WTC11 (cell line): ENCODE data around the gene GRN. TPM values are rescaled to one million over a fixed set of nuclear protein-coding genes. Genes with fewer than 3 reads are reported as not detected.

ENCODE experiments used
- ATAC-seq: fragments of 200-7000 bp; cut with Tn5 transposase; 2 replicates; pipeline ENCODE4 v1.10.0; 2021; ENCODE audit warnings: mild to moderate bottlenecking, moderate library complexity
- CTCF ChIA-PET: fragments of 300-600 bp; sonication (Branson Sonifier 250); formaldehyde crosslinking; loops from one replicate; lab custom pipeline; 2021; ENCODE audit warnings: antibody characterized with exemption; lab: Charles Lee
- POLR2A ChIA-PET: fragments of 350-600 bp; sonication (Branson Sonifier 250); formaldehyde crosslinking; loops from one replicate; lab custom pipeline; 2021; ENCODE audit warnings: antibody characterized with exemption; lab: Charles Lee
- DNase-seq: peaks from one replicate; pipeline ENCODE4 v3.0.0; 2021; ENCODE audit warnings: low spot score
- H3K27ac Mint-ChIP-seq: 2 replicates; pipeline ENCODE4 v1.8.0; 2021; ENCODE audit warnings: mixed read lengths
- H3K27me3 Mint-ChIP-seq: 2 replicates; pipeline ENCODE4 v1.8.0; 2021; ENCODE audit warnings: low read depth, mild to moderate bottlenecking, moderate library complexity, mixed read lengths
- H3K36me3 Mint-ChIP-seq: 2 replicates; pipeline ENCODE4 v1.8.0; 2021; ENCODE audit warnings: mixed read lengths
- H3K4me1 Mint-ChIP-seq: 2 replicates; pipeline ENCODE4 v1.8.0; 2022; ENCODE audit warnings: mixed read lengths
- H3K4me3 Mint-ChIP-seq: 2 replicates; pipeline ENCODE4 v1.8.0; 2021; ENCODE audit warnings: mild to moderate bottlenecking, moderate library complexity, mixed read lengths
- H3K9me3 Mint-ChIP-seq: 2 replicates; pipeline ENCODE4 v1.8.0; 2021; ENCODE audit warnings: mixed read lengths
- ERG ChIP-seq: fragments of 250-450 bp; sonication (Bioruptor Pico); IDR thresholded peaks from 2 replicates; pipeline ENCODE4 v1.8.0; 2021; ENCODE audit warnings: mild to moderate bottlenecking
- ESRRA ChIP-seq: sonication (generic); formaldehyde crosslinking; IDR thresholded peaks from 2 replicates; pipeline ENCODE4 v1.8.1; 2022; ENCODE audit warnings: mild to moderate bottlenecking, missing genetic modification reagents, borderline replicate concordance
- ETV6 ChIP-seq: sonication (generic); formaldehyde crosslinking; IDR thresholded peaks from 2 replicates; pipeline ENCODE4 v1.8.1; 2022; ENCODE audit warnings: mild to moderate bottlenecking, missing genetic modification reagents
- GTF2I ChIP-seq: fragments of 250-450 bp; sonication (Bioruptor Pico); conservative IDR thresholded peaks from 2 replicates; pipeline ENCODE4 v1.4.0; 2021; ENCODE audit warnings: mild to moderate bottlenecking
- HMGXB4 ChIP-seq: sonication (generic); formaldehyde crosslinking; IDR thresholded peaks from 2 replicates; pipeline ENCODE4 v1.8.1; 2023; ENCODE audit warnings: mild to moderate bottlenecking, moderate library complexity, missing genetic modification reagents
- JAZF1 ChIP-seq: fragments of 250-450 bp; sonication (Bioruptor Pico); IDR thresholded peaks from 2 replicates; pipeline ENCODE4 v1.9.0; 2021; ENCODE audit warnings: moderate library complexity, mild to moderate bottlenecking, inconsistent platforms
- SMAD3 ChIP-seq: sonication (generic); formaldehyde crosslinking; IDR thresholded peaks from 2 replicates; pipeline ENCODE4 v1.8.0; 2022; ENCODE audit warnings: missing genetic modification reagents, mild to moderate bottlenecking, borderline replicate concordance
- ZBTB43 ChIP-seq: sonication (generic); formaldehyde crosslinking; IDR thresholded peaks from 2 replicates; pipeline ENCODE4 v1.8.1; 2023; ENCODE audit warnings: mild to moderate bottlenecking, missing genetic modification reagents
- ZNF121 ChIP-seq: sonication (generic); formaldehyde crosslinking; IDR thresholded peaks from 2 replicates; pipeline ENCODE4 v1.8.0; 2023; ENCODE audit warnings: missing genetic modification reagents
- ZNF232 ChIP-seq: sonication (generic); formaldehyde crosslinking; IDR thresholded peaks from 2 replicates; pipeline ENCODE4 v1.8.0; 2022; ENCODE audit warnings: mild to moderate bottlenecking, missing genetic modification reagents
- ZNF263 ChIP-seq: sonication (generic); formaldehyde crosslinking; IDR thresholded peaks from 2 replicates; pipeline ENCODE4 v1.8.1; 2022; ENCODE audit warnings: low read depth, mild to moderate bottlenecking, moderate library complexity, missing genetic modification reagents
- ZNF671 ChIP-seq: fragments of 250-450 bp; sonication (Bioruptor Pico); IDR thresholded peaks from 2 replicates; pipeline ENCODE4 v1.8.0; 2021; ENCODE audit warnings: mild to moderate bottlenecking
- total RNA-seq: library from RNA; stranded (reverse); gene quantifications from 3 replicates; pipeline ENCODE4 v1.2.3, GENCODE V29; 2021
- TF ChIP-seq, protein P1 (sequence below): fragments of 200-600 bp; IDR thresholded peaks from 2 replicates; pipeline ENCODE4 v1.8.0; 2022; ENCODE audit warnings: antibody characterized with exemption
- TF ChIP-seq, protein P2 (sequence below): sonication (generic); formaldehyde crosslinking; IDR thresholded peaks from 2 replicates; pipeline ENCODE4 v1.8.1; 2023; ENCODE audit warnings: mild to moderate bottlenecking, missing genetic modification reagents, borderline replicate concordance
- TF ChIP-seq, protein P3 (sequence below): sonication (generic); formaldehyde crosslinking; IDR thresholded peaks from 2 replicates; pipeline ENCODE4 v1.8.0; 2023; ENCODE audit warnings: missing genetic modification reagents
- TF ChIP-seq, protein P4 (sequence below): sonication (generic); formaldehyde crosslinking; IDR thresholded peaks from 2 replicates; pipeline ENCODE4 v1.8.0; 2023; ENCODE audit warnings: missing genetic modification reagents, mild to moderate bottlenecking, borderline replicate concordance
- TF ChIP-seq, protein P5 (sequence below): sonication (generic); formaldehyde crosslinking; conservative IDR thresholded peaks from 2 replicates; pipeline ENCODE4 v1.8.1; 2023; ENCODE audit warnings: mild to moderate bottlenecking, low read depth, missing genetic modification reagents, moderate library complexity
- TF ChIP-seq, protein P6 (sequence below): sonication (generic); formaldehyde crosslinking; IDR thresholded peaks from 2 replicates; pipeline ENCODE4 v1.8.0; 2022; ENCODE audit warnings: mild to moderate bottlenecking, missing genetic modification reagents

GRN gene
- total RNA-seq, 1 experiment from 2014 or later = 177 TPM

DNA sequence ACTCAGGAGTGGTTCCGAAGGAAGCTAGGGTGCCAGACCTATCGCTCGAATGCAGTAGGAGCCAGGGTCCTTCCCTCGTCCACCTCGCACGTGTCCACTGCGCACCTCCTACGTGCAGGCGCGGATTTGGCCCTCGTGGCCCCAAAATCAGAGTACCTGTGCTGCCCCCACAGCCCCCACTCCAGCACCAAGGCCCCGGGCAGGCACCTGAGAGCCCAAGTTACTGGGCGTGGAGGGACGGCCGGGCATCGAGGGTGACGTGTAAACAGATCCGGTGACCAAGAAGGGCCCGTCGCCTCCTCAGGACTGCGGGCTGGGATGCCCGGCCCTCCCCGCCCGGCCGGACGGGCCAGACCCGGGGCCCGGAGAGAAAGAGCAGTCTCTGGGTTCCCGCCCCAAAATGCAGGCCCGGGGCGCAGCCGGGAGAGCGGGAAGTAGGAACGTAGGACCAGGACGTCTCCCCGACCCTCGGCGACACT is 21.0 kb upstream of the GRN start:
- ChIA-PET POLR2A (interaction anchor here (0.6 to 1.9 kb wide), 3 partner anchors 11 to 102 kb away, joined by 3 to 8 read pairs (median 6); no protein-coding TSS in a partner anchor), CTCF (interaction anchor here (0.6 to 3.1 kb wide), 12 partner anchors 8 to 120 kb away, joined by 3 to 33 read pairs (median 8); partner anchors contain the start of gene GRN)
- peaks cover 8% of the 10 kb centered on the region for H3K27me3 Mint-ChIP-seq
- peaks cover 13% of the 10 kb centered on the region for H3K4me1 Mint-ChIP-seq
- no peak for ATAC-seq
- no peak overlapping the region for H3K27ac Mint-ChIP-seq
- H3K4me3 Mint-ChIP-seq = peak overlapping the region; percentile 84
- no peaks in the 10 kb centered on the region for H3K9me3 Mint-ChIP-seq
- no peak for DNase-seq
- H3K36me3 Mint-ChIP-seq = peaks cover 17% of the 10 kb centered on the region
- no peak for TF ChIP-seq ERG (CRISPR knock-in tag)
- no peak; the same call in 1 of the 2 replicates for TF ChIP-seq ESRRA (CRISPR knock-in tag)
- no peak for TF ChIP-seq JAZF1 (CRISPR knock-in tag)
- TF ChIP-seq ZNF232 (CRISPR knock-in tag) = no peak
- TF ChIP-seq, protein P1, sequence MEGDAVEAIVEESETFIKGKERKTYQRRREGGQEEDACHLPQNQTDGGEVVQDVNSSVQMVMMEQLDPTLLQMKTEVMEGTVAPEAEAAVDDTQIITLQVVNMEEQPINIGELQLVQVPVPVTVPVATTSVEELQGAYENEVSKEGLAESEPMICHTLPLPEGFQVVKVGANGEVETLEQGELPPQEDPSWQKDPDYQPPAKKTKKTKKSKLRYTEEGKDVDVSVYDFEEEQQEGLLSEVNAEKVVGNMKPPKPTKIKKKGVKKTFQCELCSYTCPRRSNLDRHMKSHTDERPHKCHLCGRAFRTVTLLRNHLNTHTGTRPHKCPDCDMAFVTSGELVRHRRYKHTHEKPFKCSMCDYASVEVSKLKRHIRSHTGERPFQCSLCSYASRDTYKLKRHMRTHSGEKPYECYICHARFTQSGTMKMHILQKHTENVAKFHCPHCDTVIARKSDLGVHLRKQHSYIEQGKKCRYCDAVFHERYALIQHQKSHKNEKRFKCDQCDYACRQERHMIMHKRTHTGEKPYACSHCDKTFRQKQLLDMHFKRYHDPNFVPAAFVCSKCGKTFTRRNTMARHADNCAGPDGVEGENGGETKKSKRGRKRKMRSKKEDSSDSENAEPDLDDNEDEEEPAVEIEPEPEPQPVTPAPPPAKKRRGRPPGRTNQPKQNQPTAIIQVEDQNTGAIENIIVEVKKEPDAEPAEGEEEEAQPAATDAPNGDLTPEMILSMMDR = no peak
- TF ChIP-seq, protein P2, sequence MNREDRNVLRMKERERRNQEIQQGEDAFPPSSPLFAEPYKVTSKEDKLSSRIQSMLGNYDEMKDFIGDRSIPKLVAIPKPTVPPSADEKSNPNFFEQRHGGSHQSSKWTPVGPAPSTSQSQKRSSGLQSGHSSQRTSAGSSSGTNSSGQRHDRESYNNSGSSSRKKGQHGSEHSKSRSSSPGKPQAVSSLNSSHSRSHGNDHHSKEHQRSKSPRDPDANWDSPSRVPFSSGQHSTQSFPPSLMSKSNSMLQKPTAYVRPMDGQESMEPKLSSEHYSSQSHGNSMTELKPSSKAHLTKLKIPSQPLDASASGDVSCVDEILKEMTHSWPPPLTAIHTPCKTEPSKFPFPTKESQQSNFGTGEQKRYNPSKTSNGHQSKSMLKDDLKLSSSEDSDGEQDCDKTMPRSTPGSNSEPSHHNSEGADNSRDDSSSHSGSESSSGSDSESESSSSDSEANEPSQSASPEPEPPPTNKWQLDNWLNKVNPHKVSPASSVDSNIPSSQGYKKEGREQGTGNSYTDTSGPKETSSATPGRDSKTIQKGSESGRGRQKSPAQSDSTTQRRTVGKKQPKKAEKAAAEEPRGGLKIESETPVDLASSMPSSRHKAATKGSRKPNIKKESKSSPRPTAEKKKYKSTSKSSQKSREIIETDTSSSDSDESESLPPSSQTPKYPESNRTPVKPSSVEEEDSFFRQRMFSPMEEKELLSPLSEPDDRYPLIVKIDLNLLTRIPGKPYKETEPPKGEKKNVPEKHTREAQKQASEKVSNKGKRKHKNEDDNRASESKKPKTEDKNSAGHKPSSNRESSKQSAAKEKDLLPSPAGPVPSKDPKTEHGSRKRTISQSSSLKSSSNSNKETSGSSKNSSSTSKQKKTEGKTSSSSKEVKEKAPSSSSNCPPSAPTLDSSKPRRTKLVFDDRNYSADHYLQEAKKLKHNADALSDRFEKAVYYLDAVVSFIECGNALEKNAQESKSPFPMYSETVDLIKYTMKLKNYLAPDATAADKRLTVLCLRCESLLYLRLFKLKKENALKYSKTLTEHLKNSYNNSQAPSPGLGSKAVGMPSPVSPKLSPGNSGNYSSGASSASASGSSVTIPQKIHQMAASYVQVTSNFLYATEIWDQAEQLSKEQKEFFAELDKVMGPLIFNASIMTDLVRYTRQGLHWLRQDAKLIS = no peak
- TF ChIP-seq, protein P3, sequence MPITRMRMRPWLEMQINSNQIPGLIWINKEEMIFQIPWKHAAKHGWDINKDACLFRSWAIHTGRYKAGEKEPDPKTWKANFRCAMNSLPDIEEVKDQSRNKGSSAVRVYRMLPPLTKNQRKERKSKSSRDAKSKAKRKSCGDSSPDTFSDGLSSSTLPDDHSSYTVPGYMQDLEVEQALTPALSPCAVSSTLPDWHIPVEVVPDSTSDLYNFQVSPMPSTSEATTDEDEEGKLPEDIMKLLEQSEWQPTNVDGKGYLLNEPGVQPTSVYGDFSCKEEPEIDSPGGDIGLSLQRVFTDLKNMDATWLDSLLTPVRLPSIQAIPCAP (CRISPR knock-in tag) = no peak
- TF ChIP-seq ZNF671 (CRISPR knock-in tag) = no peak
- no peak for TF ChIP-seq ZNF263 (CRISPR knock-in tag)
- TF ChIP-seq, protein P4, sequence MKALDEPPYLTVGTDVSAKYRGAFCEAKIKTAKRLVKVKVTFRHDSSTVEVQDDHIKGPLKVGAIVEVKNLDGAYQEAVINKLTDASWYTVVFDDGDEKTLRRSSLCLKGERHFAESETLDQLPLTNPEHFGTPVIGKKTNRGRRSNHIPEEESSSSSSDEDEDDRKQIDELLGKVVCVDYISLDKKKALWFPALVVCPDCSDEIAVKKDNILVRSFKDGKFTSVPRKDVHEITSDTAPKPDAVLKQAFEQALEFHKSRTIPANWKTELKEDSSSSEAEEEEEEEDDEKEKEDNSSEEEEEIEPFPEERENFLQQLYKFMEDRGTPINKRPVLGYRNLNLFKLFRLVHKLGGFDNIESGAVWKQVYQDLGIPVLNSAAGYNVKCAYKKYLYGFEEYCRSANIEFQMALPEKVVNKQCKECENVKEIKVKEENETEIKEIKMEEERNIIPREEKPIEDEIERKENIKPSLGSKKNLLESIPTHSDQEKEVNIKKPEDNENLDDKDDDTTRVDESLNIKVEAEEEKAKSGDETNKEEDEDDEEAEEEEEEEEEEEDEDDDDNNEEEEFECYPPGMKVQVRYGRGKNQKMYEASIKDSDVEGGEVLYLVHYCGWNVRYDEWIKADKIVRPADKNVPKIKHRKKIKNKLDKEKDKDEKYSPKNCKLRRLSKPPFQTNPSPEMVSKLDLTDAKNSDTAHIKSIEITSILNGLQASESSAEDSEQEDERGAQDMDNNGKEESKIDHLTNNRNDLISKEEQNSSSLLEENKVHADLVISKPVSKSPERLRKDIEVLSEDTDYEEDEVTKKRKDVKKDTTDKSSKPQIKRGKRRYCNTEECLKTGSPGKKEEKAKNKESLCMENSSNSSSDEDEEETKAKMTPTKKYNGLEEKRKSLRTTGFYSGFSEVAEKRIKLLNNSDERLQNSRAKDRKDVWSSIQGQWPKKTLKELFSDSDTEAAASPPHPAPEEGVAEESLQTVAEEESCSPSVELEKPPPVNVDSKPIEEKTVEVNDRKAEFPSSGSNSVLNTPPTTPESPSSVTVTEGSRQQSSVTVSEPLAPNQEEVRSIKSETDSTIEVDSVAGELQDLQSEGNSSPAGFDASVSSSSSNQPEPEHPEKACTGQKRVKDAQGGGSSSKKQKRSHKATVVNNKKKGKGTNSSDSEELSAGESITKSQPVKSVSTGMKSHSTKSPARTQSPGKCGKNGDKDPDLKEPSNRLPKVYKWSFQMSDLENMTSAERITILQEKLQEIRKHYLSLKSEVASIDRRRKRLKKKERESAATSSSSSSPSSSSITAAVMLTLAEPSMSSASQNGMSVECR (CRISPR knock-in tag) = 0 out of 2 replicates have a peak, but pooled peaks have one; percentile 60
- no peak for TF ChIP-seq SMAD3 (CRISPR knock-in tag)
- TF ChIP-seq HMGXB4 (CRISPR knock-in tag) = no peak
- no peak for TF ChIP-seq ETV6 (CRISPR knock-in tag)
- TF ChIP-seq ZBTB43 = no peak
- no peak for TF ChIP-seq ZNF121 (CRISPR knock-in tag)
- TF ChIP-seq, protein P5, sequence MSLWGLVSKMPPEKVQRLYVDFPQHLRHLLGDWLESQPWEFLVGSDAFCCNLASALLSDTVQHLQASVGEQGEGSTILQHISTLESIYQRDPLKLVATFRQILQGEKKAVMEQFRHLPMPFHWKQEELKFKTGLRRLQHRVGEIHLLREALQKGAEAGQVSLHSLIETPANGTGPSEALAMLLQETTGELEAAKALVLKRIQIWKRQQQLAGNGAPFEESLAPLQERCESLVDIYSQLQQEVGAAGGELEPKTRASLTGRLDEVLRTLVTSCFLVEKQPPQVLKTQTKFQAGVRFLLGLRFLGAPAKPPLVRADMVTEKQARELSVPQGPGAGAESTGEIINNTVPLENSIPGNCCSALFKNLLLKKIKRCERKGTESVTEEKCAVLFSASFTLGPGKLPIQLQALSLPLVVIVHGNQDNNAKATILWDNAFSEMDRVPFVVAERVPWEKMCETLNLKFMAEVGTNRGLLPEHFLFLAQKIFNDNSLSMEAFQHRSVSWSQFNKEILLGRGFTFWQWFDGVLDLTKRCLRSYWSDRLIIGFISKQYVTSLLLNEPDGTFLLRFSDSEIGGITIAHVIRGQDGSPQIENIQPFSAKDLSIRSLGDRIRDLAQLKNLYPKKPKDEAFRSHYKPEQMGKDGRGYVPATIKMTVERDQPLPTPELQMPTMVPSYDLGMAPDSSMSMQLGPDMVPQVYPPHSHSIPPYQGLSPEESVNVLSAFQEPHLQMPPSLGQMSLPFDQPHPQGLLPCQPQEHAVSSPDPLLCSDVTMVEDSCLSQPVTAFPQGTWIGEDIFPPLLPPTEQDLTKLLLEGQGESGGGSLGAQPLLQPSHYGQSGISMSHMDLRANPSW (CRISPR knock-in tag) = no peak
- TF ChIP-seq, protein P6, sequence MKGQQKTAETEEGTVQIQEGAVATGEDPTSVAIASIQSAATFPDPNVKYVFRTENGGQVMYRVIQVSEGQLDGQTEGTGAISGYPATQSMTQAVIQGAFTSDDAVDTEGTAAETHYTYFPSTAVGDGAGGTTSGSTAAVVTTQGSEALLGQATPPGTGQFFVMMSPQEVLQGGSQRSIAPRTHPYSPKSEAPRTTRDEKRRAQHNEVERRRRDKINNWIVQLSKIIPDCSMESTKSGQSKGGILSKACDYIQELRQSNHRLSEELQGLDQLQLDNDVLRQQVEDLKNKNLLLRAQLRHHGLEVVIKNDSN (CRISPR knock-in tag) = peak; percentile 33; the same call in 1 of the 2 replicates
- TF ChIP-seq GTF2I = no peak
